ENCODE results near the gene WDR27. TPM values are rescaled to one million over a fixed set of nuclear protein-coding genes. Genes with fewer than 3 reads are reported as not detected.
"Not testable (repeated sequence)": the region's sequence is repeated elsewhere in the genome, so short reads cannot be mapped to it uniquely, and the experiment has no call there.

Gene WDR27
- total RNA-seq, 1 donor from 2014 or later: 27.5 TPM

- no peak for DNase-seq (ENCODE audit: low read depth)
Measured at GRCh38 chr6:169639653-169640278, 62.1 kb downstream of the WDR27 start.

- no peak for DNase-seq (ENCODE audit: low read depth)
Measured at GRCh38 chr6:169638915-169639314, 62.9 kb downstream of the WDR27 start.

- DNase-seq (ENCODE audit: low read depth): no peak
Measured at GRCh38 chr6:169638388-169638787, 63.4 kb downstream of the WDR27 start.

GRCh38 chr6:169635345-169635744 lies 66.5 kb downstream of the WDR27 start:
- no peak for DNase-seq (ENCODE audit: low read depth)

GRCh38 chr6:169632841-169633240 lies 69.0 kb downstream of the WDR27 start:
- no peak for DNase-seq (ENCODE audit: low read depth)

- DNase-seq (ENCODE audit: low read depth): no peak
Measured at GRCh38 chr6:169629256-169629655, 72.6 kb downstream of the WDR27 start.

GRCh38 chr6:169627736-169628607 lies 73.9 kb downstream of the WDR27 start:
- no peak for DNase-seq (ENCODE audit: low read depth)

- DNase-seq (ENCODE audit: low read depth): no peak
Measured at GRCh38 chr6:169626649-169627048, 75.2 kb downstream of the WDR27 start.

- DNase-seq (ENCODE audit: low read depth): no peak
Measured at GRCh38 chr6:169626169-169626568, 75.7 kb downstream of the WDR27 start.

- DNase-seq (ENCODE audit: low read depth): no peak
Measured at GRCh38 chr6:169625376-169625775, 76.5 kb downstream of the WDR27 start.

- DNase-seq (ENCODE audit: low read depth): no peak
Measured at GRCh38 chr6:169624785-169625184, 77.0 kb downstream of the WDR27 start.

- no peak for DNase-seq (ENCODE audit: low read depth)
Measured at GRCh38 chr6:169623975-169624374, 77.9 kb downstream of the WDR27 start.

- no peak for DNase-seq (ENCODE audit: low read depth)
Measured at GRCh38 chr6:169623343-169623742, 78.5 kb downstream of the WDR27 start.

- peak; percentile 41 for DNase-seq (ENCODE audit: low read depth)
Measured at GRCh38 chr6:169622618-169623017, 79.2 kb downstream of the WDR27 start.

GRCh38 chr6:169621311-169621710 lies 80.5 kb downstream of the WDR27 start:
- no peak for DNase-seq (ENCODE audit: low read depth)

- no peak for DNase-seq (ENCODE audit: low read depth)
Measured at GRCh38 chr6:169620171-169621130, 81.4 kb downstream of the WDR27 start.

GRCh38 chr6:169619650-169620049 lies 82.2 kb downstream of the WDR27 start:
- DNase-seq (ENCODE audit: low read depth): peak; percentile 27

- peak; percentile 66 for DNase-seq (ENCODE audit: low read depth)
Measured at GRCh38 chr6:169618526-169619490, 83.0 kb downstream of the WDR27 start.

GRCh38 chr6:169617562-169617961 lies 84.3 kb downstream of the WDR27 start:
- DNase-seq (ENCODE audit: low read depth): no peak

- DNase-seq (ENCODE audit: low read depth): not testable (repeated sequence)
Measured at GRCh38 chr6:169608609-169609008, 93.2 kb downstream of the WDR27 start.

- DNase-seq (ENCODE audit: low read depth): no peak
Measured at GRCh38 chr6:169604076-169604475, 97.8 kb downstream of the WDR27 start.

Data from renal cortical epithelial cell (primary cell).